Panc1 (cell line): ENCODE data around the gene IPO13. TPM values are rescaled to one million over a fixed set of nuclear protein-coding genes. Genes with fewer than 3 reads are reported as not detected.

ENCODE experiments used
- ATAC-seq: fragments of 200-7000 bp; cut with Tn5 transposase; 2 replicates; pipeline ENCODE4 v1.9.1; 2020; ENCODE audit warnings: mild to moderate bottlenecking, moderate library complexity
- BruUV-seq: library from RNA; stranded (reverse); fragments of 400-500 nt; replicated peaks from 2 replicates; lab custom pipeline; 2021; lab: Mats Ljungman, UMichigan
- CTCF ChIA-PET: fragments of 300-600 bp; sonication (Branson Sonifier 250); formaldehyde crosslinking; loops from one replicate; lab custom pipeline; 2022; ENCODE audit warnings: antibody characterized with exemption; lab: Charles Lee
- POLR2A ChIA-PET: fragments of 300-600 bp; sonication (Branson Sonifier 250); formaldehyde crosslinking; loops from one replicate; lab custom pipeline; 2022; ENCODE audit warnings: antibody characterized with exemption; lab: Charles Lee
- DNase-seq: peaks from one replicate; pipeline ENCODE4 v3.0.0-alpha.2; 2010; ENCODE audit warnings: low read depth, low spot score
- H3K27ac ChIP-seq: 2 replicates; pipeline ENCODE4 v1.5.1; 2011; ENCODE audit warnings: mild to moderate bottlenecking, low read length, inconsistent platforms
- H3K27me3 ChIP-seq: fragments of 200-500 bp; sonication (Bioruptor generic); 2 replicates; pipeline ENCODE4 v1.6.0; 2014; ENCODE audit warnings: low read length, inconsistent platforms; ENCODE audit not compliant: control insufficient read depth, insufficient read depth
- H3K36me3 ChIP-seq: fragments of 200-500 bp; sonication (Bioruptor generic); 2 replicates; pipeline ENCODE4 v1.5.1; 2014; ENCODE audit warnings: inconsistent platforms, mild to moderate bottlenecking, low read length, moderate library complexity; ENCODE audit not compliant: control insufficient read depth, insufficient read depth
- H3K4me1 ChIP-seq: 2 replicates; pipeline ENCODE4 v1.5.1; 2011; ENCODE audit warnings: inconsistent platforms, mild to moderate bottlenecking, low read length, moderate library complexity; ENCODE audit not compliant: control insufficient read depth, insufficient read depth
- H3K4me3 ChIP-seq, 2 experiments: 2 replicates each; pipeline ENCODE4 v1.5.1; 2011 to 2012; ENCODE audit warnings: low read depth in 2 of 2, low read length in 2 of 2, mild to moderate bottlenecking in 2 of 2, inconsistent platforms in 1 of 2, moderate library complexity in 1 of 2
- H3K9me3 ChIP-seq: fragments of 200-500 bp; sonication (Bioruptor generic); 2 replicates; pipeline ENCODE4 v1.5.1; 2014; ENCODE audit warnings: low read depth, mild to moderate bottlenecking, inconsistent platforms, low read length, moderate library complexity; ENCODE audit not compliant: control insufficient read depth, insufficient read depth
- CTCF ChIP-seq: fragments of 450-650 bp; IDR thresholded peaks from 2 replicates; pipeline ENCODE4 v1.5.1; 2017; ENCODE audit warnings: mild to moderate bottlenecking
- POLR2AphosphoS5 ChIP-seq: IDR thresholded peaks from 2 replicates; pipeline ENCODE4 v1.6.1; 2012; ENCODE audit warnings: mild to moderate bottlenecking, low read depth, low read length, moderate library complexity
- REST ChIP-seq, 2 experiments: IDR thresholded peaks; 2 replicates each; pipeline ENCODE4 v1.6.1; 2011 to 2012; ENCODE audit warnings: low read depth in 2 of 2, control low read depth in 1 of 2, low read length in 1 of 2, mild to moderate bottlenecking in 1 of 2, moderate library complexity in 1 of 2; ENCODE audit not compliant: insufficient read depth in 1 of 2
- SIN3A ChIP-seq: IDR thresholded peaks from 2 replicates; pipeline ENCODE4 v1.6.1; 2012; ENCODE audit warnings: low read depth, mild to moderate bottlenecking, low read length, moderate library complexity, borderline replicate concordance; ENCODE audit not compliant: insufficient read depth
- TCF7L2 ChIP-seq: IDR thresholded peaks from 2 replicates; pipeline ENCODE4 v1.6.1; 2011; ENCODE audit warnings: mild to moderate bottlenecking, low read depth, low read length, inconsistent platforms
- in situ Hi-C: cut with HindIII; loops from 2 replicates; pipeline ENCODE4 v1.10.0; 2016; ENCODE audit warnings: low sequenced_read_pairs, low pct_unique_long_range_greater_than_20kb
- intact Hi-C: fragments of 100-400 bp; cut with micrococcal nuclease; formaldehyde crosslinking; loops from one replicate; pipeline ENCODE4 v1.10.0; 2022; ENCODE audit not compliant: unreplicated experiment
- total RNA-seq: library from RNA; stranded (reverse); gene quantifications from one replicate; pipeline ENCODE4 v1.2.1, GENCODE V29; 2021; ENCODE audit not compliant: unreplicated experiment

IPO13 gene
- total RNA-seq, 1 experiment from 2014 or later, result 40.0 TPM

GRCh38 chr1:43952731-43953346, 6.1 kb downstream of the IPO13 start:
- Histone ChIP-seq H3K4me1 (peaks cover 8% of the 10 kb centered on the region), H3K27me3 (no peaks in the 10 kb centered on the region), H3K27ac (no peak overlapping the region), H3K4me3 (no peak overlapping the region), H3K9me3 (no peaks in the 10 kb centered on the region), H3K36me3 (no peaks in the 10 kb centered on the region)
- ChIA-PET CTCF (interaction anchor here (1.2 kb wide), 1 partner anchor 18 kb away, joined by 3 read pairs; no protein-coding TSS in a partner anchor), POLR2A (interaction anchor here (0.6 kb wide), 1 partner anchor 224 kb away, joined by 4 read pairs; no protein-coding TSS in a partner anchor)
- TF ChIP-seq POLR2AphosphoS5, result no peak
- in situ Hi-C loops (no loop called here), intact Hi-C loops (no loop called here)
- BruUV-seq, result no TSS peak
- no peak for DNase-seq
- ATAC-seq, result no peak

- ATAC-seq, result no peak
- ChIA-PET POLR2A (no interaction called here), CTCF (interaction anchor here (0.5 to 1.2 kb wide), 2 partner anchors 18 to 459 kb away, joined by 3 to 4 read pairs; no protein-coding TSS in a partner anchor)
- intact Hi-C loops (no loop called here), in situ Hi-C loops (no loop called here)
- no peaks in the 10 kb centered on the region for H3K27me3 ChIP-seq
- H3K4me3 ChIP-seq, result no peak overlapping the region
- no peaks in the 10 kb centered on the region for H3K36me3 ChIP-seq
- DNase-seq, result no peak
- no peaks in the 10 kb centered on the region for H3K9me3 ChIP-seq
- no peak overlapping the region for H3K27ac ChIP-seq
- TF ChIP-seq SIN3A (no peak), POLR2AphosphoS5 (no peak), CTCF (no peak), TCF7L2 (no peak), REST (IDR thresholded peaks at IDR 0.05; ENCODE audit: insufficient read depth in 1 of 2, low read depth in 2 of 2, low read length in 1 of 2) (no peak)
- no TSS peak for BruUV-seq
- peaks cover 3% of the 10 kb centered on the region for H3K4me1 ChIP-seq
Observed at GRCh38 chr1:43953361-43953760, 6.6 kb downstream of the IPO13 start.

GRCh38 chr1:43954036-43954435, 7.3 kb downstream of the IPO13 start:
- no TSS peak for BruUV-seq
- H3K9me3 ChIP-seq, result no peaks in the 10 kb centered on the region
- ChIA-PET CTCF (interaction anchor here (0.6 kb wide), 1 partner anchor 83 kb away, joined by 3 read pairs; no protein-coding TSS in a partner anchor), POLR2A (no interaction called here)
- intact Hi-C loops, result no loop called here
- no peak for TF ChIP-seq REST (IDR thresholded peaks at IDR 0.05; ENCODE audit: insufficient read depth in 1 of 2, low read depth in 2 of 2, low read length in 1 of 2)
- H3K27ac ChIP-seq, result no peak overlapping the region
- in situ Hi-C loops, result no loop called here
- H3K36me3 ChIP-seq, result no peaks in the 10 kb centered on the region
- H3K4me3 ChIP-seq, result no peak overlapping the region
- H3K27me3 ChIP-seq, result no peaks in the 10 kb centered on the region
- ATAC-seq, result no peak
- no peak for DNase-seq
- H3K4me1 ChIP-seq, result no peaks in the 10 kb centered on the region
